Keratinocyte (primary cell): ENCODE measurements around the gene MGAT5. TPM values are rescaled to one million over a fixed set of nuclear protein-coding genes. Genes with fewer than 3 reads are reported as not detected.

Experiments
- DNase-seq: peaks from one replicate; pipeline ENCODE4 v3.0.0-alpha.2; 2011; ENCODE audit warnings: low read depth, missing footprints, low spot score
- FAIRE-seq: peaks from 2 replicates; lab custom pipeline; 2011; peaks lifted over from hg19 to GRCh38; lab: Jason Lieb, UNC
- H2AFZ ChIP-seq: 2 replicates; pipeline ENCODE4 v1.6.0; 2012; ENCODE audit warnings: low read length, control low read depth, inconsistent platforms; ENCODE audit not compliant: control insufficient read depth
- H3K27ac ChIP-seq: 2 replicates; pipeline ENCODE4 v1.5.1; 2011; ENCODE audit warnings: low read length; ENCODE audit not compliant: control insufficient read depth, insufficient read depth
- H3K27me3 ChIP-seq: 3 replicates; pipeline ENCODE4 v1.6.0; 2011; ENCODE audit warnings: low read length; ENCODE audit not compliant: control insufficient read depth, insufficient read depth; ENCODE audit errors: extremely low read depth
- H3K36me3 ChIP-seq, 2 experiments: 2 replicates in 1 of 2; 3 replicates in 1 of 2; pipeline ENCODE4 v1.5.1; 2011; ENCODE audit warnings: low read length in 2 of 2, mild to moderate bottlenecking in 1 of 2; ENCODE audit not compliant: control insufficient read depth in 2 of 2, insufficient read depth in 2 of 2; ENCODE audit errors: extremely low read depth in 1 of 2
- H3K4me1 ChIP-seq: 3 replicates; pipeline ENCODE4 v1.5.1; 2011; ENCODE audit warnings: low read length; ENCODE audit not compliant: control insufficient read depth, insufficient read depth; ENCODE audit errors: extremely low read depth
- H3K4me2 ChIP-seq: 3 replicates; pipeline ENCODE4 v1.6.0; 2011; ENCODE audit warnings: low read depth, low read length; ENCODE audit not compliant: control insufficient read depth, insufficient read depth; ENCODE audit errors: extremely low read depth
- H3K4me3 ChIP-seq, 3 experiments: fragments of 200-600 bp in 1 of 3; sonication (generic) in 1 of 3; 2 replicates in 2 of 3; 3 replicates in 1 of 3; pipeline ENCODE4 v1.5.1; 2011 to 2016; ENCODE audit warnings: low read length in 3 of 3, mild to moderate bottlenecking in 3 of 3, control low read depth in 2 of 3, inconsistent platforms in 1 of 3, low read depth in 1 of 3, mixed read lengths in 1 of 3, mixed run types in 1 of 3, moderate library complexity in 1 of 3; ENCODE audit not compliant: control insufficient read depth in 2 of 3, insufficient read depth in 2 of 3; ENCODE audit errors: extremely low read depth in 1 of 3
- H3K79me2 ChIP-seq: 2 replicates; pipeline ENCODE4 v1.6.0; 2012; ENCODE audit warnings: low read length; ENCODE audit not compliant: control insufficient read depth, insufficient read depth
- H3K9ac ChIP-seq: 3 replicates; pipeline ENCODE4 v1.6.0; 2011; ENCODE audit warnings: low read length; ENCODE audit not compliant: control insufficient read depth, insufficient read depth; ENCODE audit errors: extremely low read depth
- H3K9me1 ChIP-seq: 3 replicates; pipeline ENCODE4 v1.6.0; 2011; ENCODE audit warnings: low read length; ENCODE audit not compliant: control insufficient read depth, insufficient read depth; ENCODE audit errors: extremely low read depth
- H3K9me3 ChIP-seq: 2 replicates; pipeline ENCODE4 v1.5.1; 2012; ENCODE audit warnings: low read depth, low read length; ENCODE audit not compliant: control insufficient read depth
- H4K20me1 ChIP-seq: 3 replicates; pipeline ENCODE4 v1.6.0; 2011; ENCODE audit warnings: low read length; ENCODE audit not compliant: control insufficient read depth, insufficient read depth; ENCODE audit errors: extremely low read depth
- CTCF ChIP-seq, 3 experiments: IDR thresholded peaks in 1 of 3; conservative IDR thresholded peaks in 1 of 3; optimal IDR thresholded peaks in 1 of 3; 2 replicates in 2 of 3; 3 replicates in 1 of 3; pipeline versions ENCODE3 to v1.5.1; 2011; ENCODE audit warnings: low read length in 3 of 3, mild to moderate bottlenecking in 3 of 3, moderate library complexity in 2 of 3, control low read depth in 1 of 3, inconsistent platforms in 1 of 3; ENCODE audit not compliant: insufficient read depth in 2 of 3; ENCODE audit errors: extremely low read depth in 1 of 3
- EZH2 ChIP-seq: IDR thresholded peaks from one replicate; pipeline ENCODE4 v1.6.1; 2012; ENCODE audit warnings: inconsistent platforms, mild to moderate bottlenecking, low read length, moderate library complexity
- dilution Hi-C: fragments of 300-500 bp; cut with MboI; formaldehyde crosslinking; loops from one replicate; pipeline ENCODE4 v1.7.0; 2020; ENCODE audit warnings: low sequenced_read_pairs; ENCODE audit not compliant: extremely low pct_ligation_motif_present
- polyA plus RNA-seq, 5 experiments: library from polyadenylated mRNA; depleted of rRNA in 3 of 5; stranded (reverse) in 3 of 5; stranded (forward) in 1 of 5; unstranded in 1 of 5; fragments of >200 nt; gene quantifications; 1 replicate in 1 of 5; 2 replicates in 3 of 5; 3 replicates in 1 of 5; pipeline versions ENCODE4 v1.2.1 to v1.2.3, GENCODE V29; 2011 to 2012; ENCODE audit warnings: missing spikeins in 2 of 5, low read depth in 1 of 5, low replicate concordance in 1 of 5

MGAT5 gene
- polyA plus RNA-seq, 1 donor (not counting 4 experiments of a cell fraction or from before 2014, with no cell fraction given), result 23.0 TPM

DNA sequence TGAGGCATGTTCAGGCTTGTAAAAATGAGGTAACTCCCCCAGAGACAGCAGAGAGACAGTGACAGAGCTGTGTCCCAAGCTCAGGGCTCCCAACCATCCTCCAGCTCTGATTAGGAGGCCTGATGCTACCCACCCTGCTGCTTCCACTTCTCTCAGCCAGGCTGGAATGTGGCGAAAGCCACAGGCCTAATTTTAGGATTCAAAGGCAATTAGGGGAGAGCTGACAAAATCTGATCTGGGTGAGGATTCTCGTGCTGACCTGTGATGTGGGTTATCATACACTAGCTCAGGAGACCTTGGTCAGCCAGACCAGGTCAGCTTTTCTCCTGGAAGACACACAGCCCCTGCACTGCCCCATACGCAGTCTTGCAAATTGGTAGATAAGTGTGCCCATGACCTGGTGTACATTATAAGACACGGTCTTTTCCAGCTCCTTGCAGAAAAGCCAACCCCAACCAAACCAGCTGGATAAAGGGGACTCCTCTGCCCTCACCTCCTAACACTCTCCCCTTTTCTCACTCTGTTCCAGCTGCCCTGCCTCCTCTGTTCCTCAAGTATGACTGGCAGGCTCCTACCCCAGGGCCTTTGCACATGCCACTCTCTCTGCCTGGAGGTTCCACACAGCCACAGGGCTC, 225.9 kb downstream of the MGAT5 start:
- Histone ChIP-seq H4K20me1 (no peaks in the 10 kb centered on the region), H3K9ac (no peak overlapping the region), H3K9me1 (no peaks in the 10 kb centered on the region), H3K4me3 (no peak overlapping the region), H3K4me2 (no peak overlapping the region), H3K27me3 (peaks cover 5% of the 10 kb centered on the region), H3K4me1 (no peaks in the 10 kb centered on the region), H3K27ac (no peak overlapping the region), H3K36me3 (no peaks in the 10 kb centered on the region), H2AFZ (no peak overlapping the region), H3K9me3 (no peaks in the 10 kb centered on the region), H3K79me2 (no peaks in the 10 kb centered on the region)
- FAIRE-seq, result no peak
- DNase-seq, result no peak
- dilution Hi-C loops, result no loop called here
- no peak for TF ChIP-seq CTCF (optimal IDR thresholded peaks at IDR 0.05 in 1 of 3, IDR thresholded peaks at IDR 0.05 in 1 of 3, conservative IDR thresholded peaks at IDR 0.05 in 1 of 3; ENCODE audit: extremely low read depth in 1 of 3, insufficient read depth in 2 of 3, low read length in 3 of 3)
- no peak for TF ChIP-seq EZH2

DNA sequence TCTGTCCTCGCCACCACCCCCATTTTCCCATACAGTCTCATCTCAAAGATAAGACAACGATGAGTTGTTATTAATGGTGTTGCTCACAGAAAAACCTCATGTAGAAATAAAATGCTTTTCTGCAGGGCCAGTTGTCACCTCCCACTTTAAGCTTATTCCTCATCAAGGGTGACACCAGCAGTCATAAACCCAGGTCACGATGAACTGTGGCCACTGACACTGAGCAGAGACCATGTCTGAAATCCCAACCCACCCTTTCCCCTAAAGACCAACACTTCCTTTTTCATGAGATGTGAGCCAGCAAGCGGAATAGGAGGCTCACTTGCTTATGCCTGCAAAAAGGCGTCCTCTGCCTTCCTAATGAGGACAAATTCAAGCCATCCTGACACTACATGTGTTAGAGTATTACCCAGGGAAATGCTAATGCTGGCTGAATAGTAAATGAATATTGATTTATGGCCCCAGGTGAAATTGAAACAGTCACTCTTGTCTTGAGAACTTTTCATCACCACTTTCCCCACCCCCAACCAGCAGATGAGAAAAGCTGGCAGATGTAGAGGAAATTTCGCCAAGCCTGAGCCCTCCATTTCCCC, 228.4 kb downstream of the MGAT5 start:
- Histone ChIP-seq H4K20me1 (no peaks in the 10 kb centered on the region), H3K27ac (no peak overlapping the region), H3K9me3 (no peaks in the 10 kb centered on the region), H3K4me2 (no peak overlapping the region), H2AFZ (no peak overlapping the region), H3K9me1 (no peaks in the 10 kb centered on the region), H3K79me2 (no peaks in the 10 kb centered on the region), H3K27me3 (peaks cover 5% of the 10 kb centered on the region), H3K36me3 (no peaks in the 10 kb centered on the region), H3K4me3 (no peak overlapping the region), H3K4me1 (no peaks in the 10 kb centered on the region), H3K9ac (no peak overlapping the region)
- TF ChIP-seq EZH2 (no peak), CTCF (optimal IDR thresholded peaks at IDR 0.05 in 1 of 3, IDR thresholded peaks at IDR 0.05 in 1 of 3, conservative IDR thresholded peaks at IDR 0.05 in 1 of 3; ENCODE audit: extremely low read depth in 1 of 3, insufficient read depth in 2 of 3, low read length in 3 of 3) (no peak)
- FAIRE-seq, result no peak
- dilution Hi-C loops, result no loop called here
- DNase-seq, result no peak
